KMS-11 (cell line): ENCODE results near the gene TRMT10B.
A peak's percentile ranks its signal among the peaks of the same experiment; 100 is the strongest.

ENCODE experiments used
- H2AFZ ChIP-seq: fragments of 200-600 bp; sonication (generic); 2 replicates; pipeline ENCODE4 v1.6.1; 2016; ENCODE audit warnings: antibody characterized with exemption, mixed run types, low read depth
- H3K27ac ChIP-seq: fragments of 200-600 bp; sonication (generic); 2 replicates; pipeline ENCODE4 v1.6.1; 2016; ENCODE audit warnings: mild to moderate bottlenecking, mixed run types
- H3K27me3 ChIP-seq: fragments of 200-600 bp; sonication (generic); 2 replicates; pipeline ENCODE4 v1.6.1; 2017; ENCODE audit warnings: mild to moderate bottlenecking, low read depth, mixed run types, moderate library complexity; ENCODE audit not compliant: insufficient read depth
- H3K36me3 ChIP-seq: fragments of 200-600 bp; sonication (generic); 2 replicates; pipeline ENCODE4 v1.6.1; 2017; ENCODE audit warnings: mild to moderate bottlenecking, mixed run types; ENCODE audit not compliant: insufficient read depth
- H3K4me1 ChIP-seq: fragments of 200-600 bp; sonication (generic); 2 replicates; pipeline ENCODE4 v1.6.1; 2016; ENCODE audit warnings: mild to moderate bottlenecking, low read depth, mixed run types; ENCODE audit not compliant: poor library complexity, severe bottlenecking
- H3K4me2 ChIP-seq: fragments of 200-600 bp; sonication (generic); 2 replicates; pipeline ENCODE4 v1.7.0; 2016; ENCODE audit warnings: mild to moderate bottlenecking, mixed run types
- H3K4me3 ChIP-seq: fragments of 200-600 bp; sonication (generic); IDR thresholded peaks from 2 replicates; pipeline ENCODE4 v1.6.1; 2017; ENCODE audit warnings: low read depth, low read length, mixed read lengths; ENCODE audit not compliant: insufficient read depth
- H3K79me2 ChIP-seq: fragments of 200-600 bp; sonication (generic); 2 replicates; pipeline ENCODE4 v1.6.1; 2016; ENCODE audit warnings: low read depth, mixed run types; ENCODE audit not compliant: insufficient read depth
- H3K9ac ChIP-seq: fragments of 200-600 bp; sonication (generic); 2 replicates; pipeline ENCODE4 v1.6.1; 2016; ENCODE audit warnings: mild to moderate bottlenecking, mixed run types
- H4K20me1 ChIP-seq: fragments of 200-600 bp; sonication (generic); 2 replicates; pipeline ENCODE4 v1.6.1; 2016; ENCODE audit warnings: mild to moderate bottlenecking, mixed run types; ENCODE audit not compliant: insufficient read depth
- CTCF ChIP-seq: fragments of 200-600 bp; sonication (generic); conservative IDR thresholded peaks from 2 replicates; pipeline ENCODE4 v1.6.1; 2017; ENCODE audit warnings: low read depth, mild to moderate bottlenecking, antibody characterized with exemption, low read length, moderate library complexity, mixed read lengths

Gene TRMT10B

DNA sequence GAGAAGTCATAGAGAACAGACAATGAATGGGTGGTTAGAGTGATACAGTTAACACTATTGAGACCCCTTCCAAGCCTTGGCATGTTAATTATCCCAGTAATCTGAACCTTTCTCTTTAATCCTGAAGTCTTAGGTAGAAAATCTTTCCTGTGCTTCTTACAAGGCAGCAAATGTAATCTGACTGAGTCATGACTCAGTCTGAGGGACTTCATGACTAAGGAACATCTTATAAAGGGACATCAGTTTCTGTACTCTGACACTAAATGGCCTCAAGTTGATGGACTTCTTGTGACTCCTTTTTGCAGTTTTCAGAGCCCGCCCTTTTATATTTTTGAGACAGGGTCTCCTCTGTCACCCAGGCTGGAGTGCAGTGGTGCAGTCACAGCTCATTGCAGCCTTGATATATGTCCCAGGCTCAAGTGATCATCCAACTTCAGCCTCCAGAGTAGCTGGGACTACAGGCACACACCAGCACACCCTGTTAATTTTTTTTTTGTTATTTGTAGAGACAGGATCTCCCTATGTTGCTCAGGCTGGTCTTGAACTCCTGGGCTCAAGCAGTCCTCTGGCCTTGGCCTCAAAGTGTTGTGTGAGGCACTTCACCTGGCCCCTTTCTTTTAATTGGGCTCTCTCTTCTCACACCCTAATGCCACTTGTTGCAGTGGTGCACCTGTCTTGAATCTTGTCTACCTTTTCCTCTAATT lies 21.8 kb downstream of the TRMT10B start:
- Histone ChIP-seq H3K4me1 (no peaks in the 10 kb centered on the region), H3K4me3 (no peak overlapping the region), H3K36me3 (peaks cover 4% of the 10 kb centered on the region; the same call in 1 of the 2 replicates), H3K27me3 (no peaks in the 10 kb centered on the region), H3K79me2 (no peaks in the 10 kb centered on the region), H3K9ac (no peak overlapping the region), H3K27ac (no peak overlapping the region), H2AFZ (no peak overlapping the region), H4K20me1 (no peaks in the 10 kb centered on the region), H3K4me2 (no peak overlapping the region)
- no peak for TF ChIP-seq CTCF

GRCh38 chr9:37776328-37776727 lies 22.7 kb downstream of the TRMT10B start:
- Histone ChIP-seq H3K27ac (no peak overlapping the region), H3K36me3 (peaks cover 12% of the 10 kb centered on the region; the same call in 1 of the 2 replicates)

GRCh38 chr9:37778534-37778933 lies 24.9 kb downstream of the TRMT10B start:
- H3K79me2 ChIP-seq, result peaks cover 24% of the 10 kb centered on the region
- H3K36me3 ChIP-seq, result peaks cover 12% of the 10 kb centered on the region; the same call in 1 of the 2 replicates
- TF ChIP-seq CTCF, result no peak

More at GRCh38 chr9:37776328-37776727, 22.7 kb downstream of the TRMT10B start:
- H3K79me2 ChIP-seq, result peaks cover 4% of the 10 kb centered on the region; the same call in 1 of the 2 replicates
- no peak overlapping the region for H3K4me3 ChIP-seq
- no peaks in the 10 kb centered on the region for H3K27me3 ChIP-seq
- no peak overlapping the region for H3K4me2 ChIP-seq
- H3K4me1 ChIP-seq, result no peaks in the 10 kb centered on the region
- no peaks in the 10 kb centered on the region for H4K20me1 ChIP-seq
- no peak overlapping the region for H3K9ac ChIP-seq
- H2AFZ ChIP-seq, result no peak overlapping the region
- TF ChIP-seq CTCF, result no peak

GRCh38 chr9:37784291-37784615 lies 30.6 kb downstream of the TRMT10B start:
- Histone ChIP-seq H4K20me1 (no peaks in the 10 kb centered on the region), H2AFZ (peak overlapping the region; percentile 97), H3K27me3 (no peaks in the 10 kb centered on the region), H3K36me3 (peaks cover 9% of the 10 kb centered on the region; the same call in 1 of the 2 replicates), H3K27ac (peak overlapping the region; percentile 67), H3K4me3 (no peak overlapping the region), H3K4me2 (peak overlapping the region; percentile 80), H3K79me2 (peaks cover 35% of the 10 kb centered on the region), H3K4me1 (peaks cover 21% of the 10 kb centered on the region), H3K9ac (peak overlapping the region; percentile 71)
- no peak for TF ChIP-seq CTCF

More at GRCh38 chr9:37778534-37778933, 24.9 kb downstream of the TRMT10B start:
- Histone ChIP-seq H4K20me1 (no peaks in the 10 kb centered on the region), H3K4me2 (no peak overlapping the region), H3K4me1 (peaks cover 14% of the 10 kb centered on the region), H2AFZ (no peak overlapping the region), H3K27me3 (no peaks in the 10 kb centered on the region), H3K4me3 (no peak overlapping the region), H3K27ac (no peak overlapping the region), H3K9ac (no peak overlapping the region)
